GM18511 (cell line): ENCODE results near the gene DYRK1A.

Experiments
- ATAC-seq: cut with Tn5 transposase; IDR thresholded peaks from one replicate; pipeline ENCODE4 v1.9.1; 2021; ENCODE audit warnings: mild to moderate bottlenecking, moderate library complexity; ENCODE audit not compliant: unreplicated experiment

The DYRK1A gene

GRCh38 chr21:37384416-37384815 lies 17.8 kb downstream of the DYRK1A start:
- ATAC-seq = no peak

- ATAC-seq = no peak
Measured at GRCh38 chr21:37385179-37385765, 18.7 kb downstream of the DYRK1A start.

GRCh38 chr21:37386151-37386550 lies 19.6 kb downstream of the DYRK1A start:
- ATAC-seq = no peak

- ATAC-seq = no peak
Measured at GRCh38 chr21:37389456-37389855, 22.9 kb downstream of the DYRK1A start.

- ATAC-seq = no peak
Measured at GRCh38 chr21:37391666-37392065, 25.1 kb downstream of the DYRK1A start.

GRCh38 chr21:37392441-37392840 lies 25.9 kb downstream of the DYRK1A start:
- ATAC-seq = no peak

- ATAC-seq = no peak
Measured at GRCh38 chr21:37393030-37393429, 26.5 kb downstream of the DYRK1A start.

GRCh38 chr21:37393786-37394185 lies 27.2 kb downstream of the DYRK1A start:
- ATAC-seq = no peak

GRCh38 chr21:37395961-37396360 lies 29.4 kb downstream of the DYRK1A start:
- ATAC-seq = no peak

- ATAC-seq = no peak
Measured at GRCh38 chr21:37396855-37397254, 30.3 kb downstream of the DYRK1A start.

GRCh38 chr21:37398697-37399096 lies 32.1 kb downstream of the DYRK1A start:
- ATAC-seq = no peak

GRCh38 chr21:37402251-37402867 lies 35.8 kb downstream of the DYRK1A start:
- ATAC-seq = no peak

- no peak for ATAC-seq
Measured at GRCh38 chr21:37405629-37406028, 39.1 kb downstream of the DYRK1A start.

GRCh38 chr21:37407719-37408420 lies 41.3 kb downstream of the DYRK1A start:
- ATAC-seq = peak; percentile 57

GRCh38 chr21:37408464-37409193 lies 42.1 kb downstream of the DYRK1A start:
- ATAC-seq = no peak

GRCh38 chr21:37410639-37411038 lies 44.1 kb downstream of the DYRK1A start:
- no peak for ATAC-seq

- ATAC-seq = no peak
Measured at GRCh38 chr21:37412603-37413360, 46.2 kb downstream of the DYRK1A start.

GRCh38 chr21:37413553-37414291 lies 47.1 kb downstream of the DYRK1A start:
- no peak for ATAC-seq

- no peak for ATAC-seq
Measured at GRCh38 chr21:37414292-37415253, 48.0 kb downstream of the DYRK1A start.
